Iris pigment epithelial cell (primary cell): ENCODE results near the gene KCNIP2.
A peak's percentile ranks its signal among the peaks of the same experiment; 100 is the strongest.

ENCODE experiments used
- DNase-seq: peaks from one replicate; pipeline ENCODE4 v3.0.0-alpha.2; 2011; ENCODE audit warnings: low read depth

Gene KCNIP2

DNA sequence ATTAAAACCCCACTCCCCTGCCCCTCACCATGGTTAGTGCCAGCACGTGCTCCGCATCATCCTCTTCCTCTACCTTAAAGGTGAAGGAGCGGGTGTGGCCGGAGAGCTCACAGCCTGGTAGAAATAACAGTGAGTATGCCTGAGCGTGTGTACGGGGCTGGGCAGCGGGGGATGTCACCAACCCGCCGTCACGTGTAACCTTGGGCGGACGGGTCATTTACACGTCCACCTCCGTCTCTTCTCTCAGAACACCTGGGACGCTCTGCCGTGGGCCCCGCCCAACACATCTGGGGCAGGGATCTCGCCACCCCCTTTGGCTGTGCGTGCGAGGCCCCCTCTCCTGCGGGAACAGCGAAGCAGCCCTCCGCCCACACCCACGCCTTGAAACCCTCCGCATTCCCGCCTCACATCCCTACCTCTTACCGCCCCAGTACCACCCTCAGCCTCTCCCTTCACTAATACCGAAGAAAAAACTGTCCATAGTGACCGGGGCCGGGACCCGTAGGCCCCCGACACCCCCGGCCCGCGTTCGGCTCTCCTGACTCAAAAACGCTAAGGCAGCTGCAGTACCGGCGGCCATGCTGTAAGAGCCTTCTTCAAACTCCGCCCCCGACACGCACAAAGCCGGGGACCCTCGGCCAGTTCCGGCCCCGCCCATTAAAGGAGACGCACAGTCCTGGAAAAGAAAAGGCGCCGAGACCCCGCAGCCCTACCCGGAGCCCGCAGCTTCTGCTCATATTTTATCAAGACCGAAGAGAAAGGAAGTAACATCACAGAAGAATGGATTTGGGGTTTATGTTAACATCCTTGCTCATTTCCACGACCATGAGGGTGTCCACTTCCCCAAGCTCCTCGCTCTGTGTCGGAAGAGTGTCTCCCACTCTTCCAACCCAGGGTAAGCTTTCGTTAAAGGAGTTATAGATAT is 60.5 kb downstream of the KCNIP2 start, which contains the start of gene NPM3:
TSS of gene NPM3 (minus strand) at position 636 of the 925 bp plus-strand sequence. CDS start at position 580, 56 bp downstream.
- DNase-seq = peak; percentile 80

DNA sequence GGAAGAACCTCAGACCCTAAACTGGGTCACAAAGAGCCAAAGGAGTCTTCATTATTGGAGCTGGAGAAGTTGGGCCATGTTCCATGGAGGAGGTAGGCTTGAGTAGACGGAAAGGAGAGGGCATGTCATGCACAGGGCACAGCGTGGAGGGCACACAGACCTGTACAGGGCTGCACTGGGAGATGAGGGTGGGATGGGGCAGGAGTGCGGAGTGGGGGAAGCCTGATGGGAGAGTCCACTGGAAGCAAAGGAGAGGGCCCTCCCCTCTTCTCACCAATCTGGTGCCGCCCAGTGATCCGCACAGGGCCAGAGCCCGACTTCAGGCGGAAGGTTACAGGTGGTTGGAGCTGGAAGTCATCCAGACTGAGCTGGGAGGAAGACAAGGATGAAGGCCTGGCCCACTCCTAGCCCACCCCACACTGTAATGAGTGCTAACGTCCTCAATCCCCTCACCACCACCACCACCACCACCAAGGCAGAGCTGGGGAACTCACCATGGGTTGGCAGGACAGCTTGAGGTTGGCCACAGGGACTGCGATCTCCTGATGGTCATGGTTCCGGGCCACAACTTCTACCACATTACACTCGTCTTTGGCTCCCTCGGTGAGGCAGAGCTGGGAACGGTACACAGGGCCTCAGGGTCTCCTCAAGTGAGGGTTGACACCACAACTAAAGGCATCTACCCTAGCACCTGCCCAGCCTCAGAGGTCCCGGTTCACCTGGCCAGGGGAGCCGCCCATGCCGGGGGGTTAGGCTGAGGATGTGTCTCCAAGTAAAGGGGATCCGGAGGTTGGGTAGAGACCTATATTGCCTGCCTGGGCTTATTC is 61.4 kb downstream of the KCNIP2 start:
- DNase-seq = no peak

DNA sequence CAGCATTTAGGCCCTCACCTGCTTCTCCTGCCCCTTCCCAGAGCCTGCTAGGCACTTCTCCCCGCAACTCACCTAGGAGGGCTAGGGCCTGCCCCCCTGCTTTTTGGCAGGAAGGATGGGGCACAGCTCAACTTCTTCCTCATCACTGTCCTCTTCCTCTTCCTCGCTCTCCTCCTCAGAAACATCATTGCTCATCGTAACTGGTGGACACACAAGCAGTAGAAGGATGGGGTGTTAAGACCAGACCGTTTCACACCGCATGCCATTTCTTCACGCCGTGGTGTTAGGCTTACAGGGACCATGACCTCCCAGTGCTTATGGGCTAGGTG is 62.0 kb downstream of the KCNIP2 start:
- DNase-seq = no peak

DNA sequence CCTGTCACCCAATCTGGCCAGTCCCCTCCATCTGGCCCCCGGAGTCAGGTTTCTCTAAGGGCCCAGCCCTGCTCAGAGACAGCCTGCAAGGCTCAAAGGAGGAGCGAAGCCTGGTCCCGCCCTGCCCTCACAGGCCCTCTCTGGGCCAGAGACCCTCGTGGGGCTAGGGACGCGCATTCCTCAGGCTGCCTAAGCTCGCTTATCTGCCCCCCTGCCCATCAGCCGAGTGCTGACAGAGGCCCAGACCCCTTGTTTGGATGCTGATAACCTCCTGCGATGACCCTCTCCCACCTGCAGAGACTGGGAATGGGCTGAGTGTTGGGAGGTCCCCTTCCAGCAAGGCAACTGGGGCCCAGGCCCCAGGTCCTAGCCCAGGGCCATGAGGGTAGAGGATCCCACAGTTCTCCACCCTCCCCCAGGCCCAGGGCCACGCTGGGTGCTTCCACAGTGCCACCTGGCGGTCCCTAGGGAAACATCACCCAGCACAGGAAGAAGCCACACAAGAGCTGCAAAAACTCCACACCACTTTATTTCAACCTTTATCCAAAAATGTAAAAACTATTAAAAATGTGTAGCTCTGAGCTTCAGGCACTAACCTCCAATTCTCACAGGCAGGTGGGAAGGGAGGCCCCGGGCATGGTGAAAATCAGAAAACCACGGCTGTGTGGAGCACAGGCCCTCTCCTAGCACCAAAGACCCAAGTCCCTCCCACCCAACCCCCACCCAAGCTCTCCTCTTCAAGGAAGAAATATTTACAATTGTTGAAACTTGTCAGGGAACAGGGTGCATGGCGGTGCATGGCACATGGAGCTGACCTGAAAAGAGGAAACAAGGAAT is 62.6 kb downstream of the KCNIP2 start:
- peak; percentile 59 for DNase-seq

DNA sequence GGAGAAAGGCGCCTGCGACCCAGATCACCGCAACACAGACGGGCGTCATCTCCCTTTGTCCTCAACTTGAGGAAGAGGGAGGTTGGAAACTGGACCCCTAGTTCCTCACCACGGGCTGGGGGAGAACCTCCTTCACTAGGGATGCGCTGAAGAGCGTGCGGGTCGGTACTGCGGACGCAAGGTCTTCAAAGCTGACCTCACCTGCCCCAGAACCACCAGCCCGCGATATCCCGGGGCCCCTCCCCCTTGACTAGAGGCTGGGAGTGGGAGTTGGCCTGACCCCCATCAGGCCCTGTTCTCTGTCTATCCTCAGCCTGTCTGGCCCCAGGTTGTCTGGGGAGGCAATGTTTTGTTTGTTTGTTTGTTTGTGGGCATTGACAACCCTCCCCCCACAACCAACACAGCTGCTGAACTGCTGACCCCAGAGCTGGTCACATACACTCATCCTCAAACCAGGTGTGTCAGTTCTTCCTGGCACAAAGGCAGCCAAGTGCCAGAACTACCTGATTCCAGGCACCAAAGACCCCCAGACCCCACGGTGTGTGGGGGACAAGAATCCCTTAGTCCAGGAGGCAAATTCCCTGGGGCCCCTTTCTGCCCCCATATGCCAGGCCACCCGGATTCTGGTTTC is 63.3 kb downstream of the KCNIP2 start:
- DNase-seq = no peak

DNA sequence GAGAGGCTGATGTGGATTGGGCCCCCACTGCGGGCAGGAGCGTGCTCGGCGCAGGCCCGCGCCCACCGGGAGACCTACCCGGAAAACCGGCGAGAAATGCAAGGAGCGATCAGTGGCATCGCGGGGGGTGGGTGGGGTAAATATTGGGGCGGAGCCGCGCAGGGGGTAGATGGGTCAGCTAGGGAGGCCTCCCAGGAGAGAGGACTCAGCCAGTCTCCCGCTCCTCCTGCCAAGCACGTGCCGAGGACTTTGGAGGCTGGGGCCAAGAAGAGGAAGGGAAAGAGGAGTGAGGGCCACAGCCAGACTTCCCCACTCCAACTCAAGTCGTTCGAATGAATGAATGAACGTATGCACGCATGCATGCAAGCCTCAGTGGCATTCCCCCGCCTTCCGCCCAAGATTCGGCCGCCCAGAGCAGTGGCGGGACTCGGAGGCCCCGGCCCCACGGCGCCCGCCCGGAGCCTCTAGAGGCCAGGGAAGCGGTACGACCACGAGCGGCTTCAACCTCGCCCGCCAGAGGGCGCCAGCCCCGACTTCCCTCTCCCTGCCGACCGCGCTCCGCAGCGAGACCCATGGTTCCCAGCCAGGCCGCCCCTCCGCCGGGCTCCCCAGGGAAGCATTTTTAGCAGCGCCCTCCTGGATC is 63.9 kb downstream of the KCNIP2 start:
- peak; percentile 54 for DNase-seq

DNA sequence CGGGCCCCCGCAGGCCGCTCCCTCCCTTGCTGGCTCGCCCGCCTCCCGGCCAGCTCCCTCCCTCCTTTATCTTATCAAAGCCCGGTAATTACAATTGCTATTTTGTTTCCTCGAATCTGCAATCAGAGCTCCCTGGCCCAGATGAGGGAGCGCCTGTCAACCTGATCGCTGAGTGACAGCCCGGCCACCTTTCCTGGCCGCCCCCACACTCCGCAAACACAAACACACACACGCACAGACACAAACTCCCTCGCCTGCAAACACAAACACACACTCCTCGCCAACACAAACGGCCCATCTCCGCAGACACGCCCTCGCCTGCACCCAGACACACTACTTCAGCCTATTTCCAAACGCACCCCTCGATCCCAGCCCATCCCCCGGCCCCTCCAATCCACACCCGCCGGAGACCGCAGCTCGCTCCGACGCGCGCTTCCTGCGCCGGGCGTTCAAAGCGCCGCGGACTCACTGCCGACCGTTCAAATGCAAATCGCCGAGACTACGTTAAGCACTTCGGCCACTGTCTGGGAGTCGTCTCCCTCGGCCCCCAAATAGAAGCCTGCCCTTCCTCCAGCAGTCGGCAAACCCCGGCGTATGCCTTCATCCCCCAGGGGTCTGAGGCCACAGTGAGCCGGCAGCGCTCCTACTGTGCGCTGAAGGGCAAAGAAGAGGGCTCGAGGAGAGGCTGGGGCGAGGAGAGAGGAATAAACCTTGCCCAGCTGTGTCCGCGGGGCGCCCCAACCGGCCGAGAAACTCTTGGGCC is 64.6 kb downstream of the KCNIP2 start:
- peak; percentile 60 for DNase-seq

DNA sequence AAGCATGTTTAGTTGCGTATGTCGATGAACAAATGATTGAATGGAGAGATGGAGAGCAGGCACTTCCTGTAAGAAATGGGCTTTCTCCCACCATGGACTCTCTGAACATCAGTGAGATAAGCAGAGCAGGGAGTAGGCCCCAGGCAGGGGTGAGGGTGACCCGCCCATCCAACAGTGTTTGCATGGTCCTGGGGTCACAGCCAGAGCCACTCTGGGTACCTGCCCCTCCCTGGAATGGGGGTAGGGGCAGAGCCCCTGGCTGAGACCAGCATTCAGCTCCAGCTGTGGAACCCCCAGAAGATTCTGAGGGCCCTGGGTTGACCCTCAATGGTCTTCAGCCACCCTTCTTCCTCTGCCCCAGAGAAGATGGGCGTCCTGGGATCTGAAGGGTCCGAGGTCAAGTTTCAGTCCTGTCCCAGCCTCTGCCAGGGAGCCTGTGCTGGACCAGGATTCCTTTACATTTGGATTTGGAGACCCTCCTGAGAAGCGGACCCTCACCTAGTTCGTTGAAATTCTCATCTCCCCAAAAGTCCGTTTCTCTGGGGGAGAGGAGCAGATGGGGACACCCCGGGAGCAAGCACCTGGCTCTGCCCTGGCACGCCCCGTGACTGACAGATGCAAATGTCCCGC is 65.3 kb downstream of the KCNIP2 start:
- DNase-seq = no peak

DNA sequence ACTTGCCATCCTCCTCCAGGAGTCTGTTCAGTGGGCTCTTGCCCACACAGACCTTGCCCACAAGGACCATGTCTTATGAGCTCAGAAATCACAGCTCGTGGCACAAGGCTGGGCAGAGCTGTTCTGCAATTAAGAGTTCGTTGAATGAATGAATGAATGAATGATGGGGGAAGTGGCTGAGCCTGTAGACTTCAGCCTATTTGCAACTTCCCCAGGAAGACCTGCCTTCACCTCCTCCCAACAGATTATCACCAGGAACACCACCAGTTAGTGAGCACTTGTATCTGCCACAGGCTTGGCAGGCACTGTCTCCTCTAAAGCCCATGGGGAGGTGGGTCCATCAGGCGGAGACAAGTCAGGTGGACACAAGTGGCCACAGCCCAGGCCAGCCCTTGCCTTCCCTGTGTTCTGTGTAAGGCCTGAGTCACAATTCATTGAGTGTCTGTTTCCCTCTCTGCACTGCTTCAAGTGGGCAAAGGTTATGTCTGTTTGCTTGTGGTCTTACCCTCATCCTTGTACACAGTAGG is 65.9 kb downstream of the KCNIP2 start:
- no peak for DNase-seq

DNA sequence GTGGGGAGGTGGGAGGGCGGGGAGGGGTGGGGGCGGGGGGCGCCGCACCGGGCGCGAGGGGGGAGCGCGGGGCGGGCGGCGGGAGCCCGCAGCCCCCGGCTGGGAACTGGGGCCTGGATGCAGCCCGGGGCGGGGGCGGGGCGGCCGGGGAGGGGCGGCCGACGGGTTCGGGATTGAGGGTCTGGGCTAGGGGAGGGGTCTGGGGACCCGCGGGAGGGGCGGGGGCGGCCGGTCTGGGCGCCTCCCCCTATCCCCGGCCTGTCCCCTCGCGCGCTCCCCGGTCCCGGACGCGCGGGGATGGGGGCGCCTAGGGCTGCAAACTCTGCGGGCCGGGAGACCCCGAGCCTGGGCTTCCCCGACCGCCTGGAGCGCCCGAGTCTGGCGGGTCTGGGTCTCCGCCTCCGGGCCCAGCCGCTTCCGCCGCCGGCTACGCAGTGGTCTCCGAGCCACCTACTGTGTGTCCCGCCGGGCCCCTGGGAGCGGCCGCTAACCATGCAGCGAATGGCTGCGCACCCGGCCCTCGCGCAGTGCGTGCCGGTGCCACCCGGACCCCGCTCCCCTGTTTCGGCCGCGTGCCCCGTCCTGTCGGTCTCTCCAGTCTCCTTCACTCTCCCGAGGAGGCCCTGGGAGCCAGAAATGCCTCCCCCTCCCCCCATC is 67.3 kb downstream of the KCNIP2 start:
- DNase-seq = no peak
